ENCODE measurements around the gene ING5.
A peak's percentile ranks its signal among the peaks of the same experiment; 100 is the strongest.

The ING5 gene

DNA sequence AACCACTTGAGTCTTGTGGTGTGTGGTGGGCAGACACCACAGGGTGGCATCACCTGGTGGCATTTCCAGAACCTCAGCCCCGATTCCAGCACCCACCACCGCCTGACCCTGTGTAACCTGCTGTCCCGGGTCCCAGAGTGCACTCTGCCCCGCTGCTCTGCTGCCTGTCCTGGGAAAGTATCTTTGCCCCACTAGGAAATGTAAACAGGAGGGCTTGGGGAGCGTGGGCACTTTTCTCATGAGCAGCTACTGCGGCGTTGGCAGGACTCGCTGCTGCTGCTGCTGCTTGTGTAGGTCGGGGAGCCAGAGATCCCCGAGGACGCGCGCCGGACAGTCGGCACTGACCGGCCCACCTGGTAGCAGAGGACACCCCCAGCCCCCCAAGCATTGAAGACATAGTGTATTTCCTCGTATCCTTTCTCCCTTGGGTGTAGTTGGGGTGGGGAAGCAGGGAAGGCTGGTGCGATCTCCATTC lies 28.6 kb upstream of the ING5 start:
- no peak for DNase-seq

DNA sequence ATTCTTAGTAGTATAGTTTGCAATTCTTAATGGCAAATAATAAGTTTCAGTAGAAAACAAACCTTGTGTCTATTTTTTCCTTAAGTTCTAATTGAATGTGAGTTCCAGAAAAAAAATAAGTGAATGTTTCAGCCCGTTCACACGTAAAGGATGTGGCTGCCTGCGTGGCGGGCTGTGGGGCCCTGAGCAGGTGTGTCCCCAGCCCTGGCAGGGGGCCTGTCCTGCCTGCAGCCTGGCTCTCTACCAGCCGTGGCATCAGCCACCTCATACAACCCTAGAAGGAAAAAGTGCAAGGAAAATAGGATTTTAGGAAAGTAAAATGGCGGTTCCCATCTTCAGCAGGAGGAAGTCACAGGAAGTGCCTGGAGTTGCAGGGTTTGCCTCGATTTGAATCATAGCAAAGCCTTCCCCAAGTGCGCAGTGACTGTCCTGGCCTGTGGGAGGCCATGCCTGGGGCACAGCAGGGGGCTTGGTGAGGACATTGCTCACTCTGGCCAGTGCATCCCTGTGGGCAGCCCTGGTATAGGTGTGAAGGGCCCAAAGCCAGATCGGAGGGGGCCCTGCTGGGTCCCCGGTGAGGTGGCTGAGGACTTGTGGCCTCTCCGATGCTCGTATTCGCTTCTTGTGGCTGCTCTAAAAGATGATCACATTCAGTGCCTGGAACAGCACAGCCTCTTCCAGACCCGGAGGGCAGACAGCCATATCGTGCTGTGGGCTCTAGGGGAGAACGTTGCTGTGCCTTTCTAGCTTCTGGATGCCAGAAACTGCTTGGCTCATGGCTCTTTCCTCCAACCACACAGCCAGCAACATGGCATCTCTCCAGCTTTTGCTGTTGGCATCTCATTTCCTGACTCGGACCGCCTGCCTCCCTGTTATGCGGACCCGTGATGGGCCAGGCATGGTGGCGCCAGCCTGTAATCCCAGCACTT lies 27.8 kb upstream of the ING5 start:
- no peak for DNase-seq

DNA sequence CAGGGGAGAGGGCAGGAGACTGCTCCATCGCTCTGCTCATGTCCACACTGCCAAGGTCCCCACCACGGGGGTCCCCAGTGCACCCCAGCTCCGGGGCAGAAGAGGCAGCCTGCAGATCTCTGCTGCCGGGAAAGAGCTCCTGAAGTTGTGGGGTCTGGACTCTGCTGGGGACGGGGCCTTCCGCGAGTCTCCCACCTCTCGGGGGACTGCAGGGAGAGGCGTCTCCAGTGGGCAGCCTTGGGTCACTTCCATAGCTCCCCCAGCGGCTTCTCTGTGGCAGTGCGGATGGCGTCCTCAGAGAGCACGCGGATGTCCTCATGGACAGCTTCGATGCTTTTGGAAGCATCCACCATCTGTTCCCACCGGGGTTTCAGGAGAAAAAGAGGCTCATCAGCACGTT lies 26.0 kb upstream of the ING5 start:
- no peak for DNase-seq

DNA sequence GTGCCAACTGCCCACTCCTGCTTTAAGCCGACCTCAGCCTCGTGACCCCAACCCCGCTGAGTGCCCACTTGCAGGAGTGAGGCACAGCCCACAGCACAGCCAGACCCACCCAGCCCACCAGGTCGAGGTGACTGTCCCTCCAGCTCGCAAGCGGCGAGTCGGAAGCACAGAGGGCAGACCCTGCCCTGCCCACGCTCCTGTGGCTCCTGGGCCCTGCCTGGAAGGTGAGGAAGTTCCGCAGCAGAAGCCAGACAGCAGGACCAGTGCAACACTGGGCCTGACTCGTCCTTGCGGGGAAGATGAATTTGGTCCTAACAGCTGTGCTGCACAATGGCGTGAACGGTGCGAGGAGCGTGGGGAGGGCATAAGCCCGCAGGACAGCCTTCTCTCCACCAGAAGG lies 25.2 kb upstream of the ING5 start:
- no peak for DNase-seq

DNA sequence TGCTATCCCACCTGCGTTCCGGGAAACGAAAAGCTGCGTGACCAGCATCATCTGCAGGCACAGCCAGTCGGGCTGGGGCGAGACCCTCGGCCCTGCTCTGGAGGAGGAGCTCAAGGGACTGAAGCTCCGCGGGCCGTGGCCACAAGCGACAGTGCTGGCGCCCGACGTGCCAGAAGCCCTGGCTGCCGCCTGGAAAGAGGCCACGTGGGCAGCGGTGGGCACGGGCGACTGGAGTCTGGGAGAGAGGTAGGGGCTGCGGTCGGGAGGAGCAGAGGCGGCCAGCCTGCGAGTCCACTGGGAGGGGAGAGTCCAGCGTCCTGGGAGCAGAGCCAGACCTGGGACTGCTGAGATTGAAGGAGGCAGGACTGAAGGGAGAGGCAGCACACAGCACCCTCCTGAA lies 24.4 kb upstream of the ING5 start:
- no peak for DNase-seq

DNA sequence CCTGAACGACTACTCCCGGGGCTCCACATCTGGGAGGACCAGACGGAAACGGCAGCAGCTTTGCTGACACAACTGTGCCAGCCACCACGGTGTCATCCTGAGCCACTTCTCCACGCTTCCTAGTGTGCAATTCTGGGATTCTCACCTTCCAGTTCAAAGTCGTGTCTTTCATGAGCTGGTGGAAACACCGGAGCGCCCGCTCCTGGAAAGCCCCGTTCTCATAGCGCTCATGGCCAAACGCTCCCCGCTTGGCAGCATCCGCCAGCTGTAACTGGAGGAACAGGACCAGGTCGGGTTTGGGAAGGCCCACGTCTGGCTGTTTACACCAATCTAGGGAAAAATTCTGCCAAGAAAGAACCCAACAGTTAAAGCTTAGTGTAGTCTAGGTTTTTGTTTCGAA lies 23.5 kb upstream of the ING5 start:
- DNase-seq, result no peak

DNA sequence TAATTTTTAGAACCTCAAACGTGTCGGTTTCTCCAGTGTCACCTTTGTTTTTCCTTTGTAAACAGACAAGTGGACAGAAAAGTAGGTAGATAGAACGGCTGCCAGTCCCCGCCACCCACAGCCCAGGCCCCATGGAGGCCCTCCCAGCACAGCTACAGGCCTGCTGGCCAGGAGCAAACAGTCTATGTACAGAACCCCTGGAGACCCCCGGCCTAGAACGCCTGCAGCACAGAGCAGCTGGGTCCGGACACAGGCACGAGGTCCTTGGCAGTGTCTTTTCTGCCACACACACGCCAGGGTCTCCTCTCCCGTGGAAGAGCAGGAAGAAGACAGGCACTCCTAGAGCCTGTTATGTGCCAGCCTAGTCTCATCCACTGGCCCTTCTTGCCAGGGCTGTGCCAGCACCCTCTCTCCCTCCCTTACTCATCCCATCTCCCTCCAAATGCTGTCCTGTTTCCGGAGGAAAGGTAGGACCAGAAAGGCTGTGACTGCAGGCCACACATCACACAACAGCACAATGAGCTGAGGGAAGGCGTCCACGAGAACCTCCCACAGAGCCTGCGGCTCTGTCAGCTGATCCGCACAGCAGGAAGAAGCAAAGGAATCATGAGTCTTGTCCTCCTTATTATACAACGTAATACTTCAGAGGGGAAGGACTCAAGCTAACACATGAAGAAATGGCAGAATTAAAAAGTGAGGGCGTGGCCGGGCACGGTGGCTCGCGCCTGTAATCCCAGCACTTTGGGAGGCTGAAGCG lies 22.9 kb upstream of the ING5 start:
- DNase-seq, result no peak

DNA sequence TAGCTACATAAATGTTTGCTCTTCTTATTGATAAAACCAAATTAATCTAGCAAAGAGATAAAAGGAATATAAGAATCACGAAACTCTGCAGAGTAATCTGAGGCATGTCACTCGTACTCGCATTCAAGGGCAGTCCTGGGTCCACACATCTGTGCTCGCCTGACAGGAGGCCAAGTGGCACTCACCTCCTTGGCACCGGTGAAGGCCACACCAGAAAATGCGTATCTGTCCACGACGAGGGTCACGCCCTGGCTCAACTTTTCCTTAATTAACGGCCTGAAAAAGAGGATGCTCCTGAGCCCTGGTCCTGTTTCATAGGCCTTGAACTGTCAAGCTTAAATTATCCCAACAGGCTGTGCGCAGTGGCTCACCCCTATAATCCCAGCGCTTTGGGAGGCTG lies 21.8 kb upstream of the ING5 start:
- DNase-seq, result no peak

DNA sequence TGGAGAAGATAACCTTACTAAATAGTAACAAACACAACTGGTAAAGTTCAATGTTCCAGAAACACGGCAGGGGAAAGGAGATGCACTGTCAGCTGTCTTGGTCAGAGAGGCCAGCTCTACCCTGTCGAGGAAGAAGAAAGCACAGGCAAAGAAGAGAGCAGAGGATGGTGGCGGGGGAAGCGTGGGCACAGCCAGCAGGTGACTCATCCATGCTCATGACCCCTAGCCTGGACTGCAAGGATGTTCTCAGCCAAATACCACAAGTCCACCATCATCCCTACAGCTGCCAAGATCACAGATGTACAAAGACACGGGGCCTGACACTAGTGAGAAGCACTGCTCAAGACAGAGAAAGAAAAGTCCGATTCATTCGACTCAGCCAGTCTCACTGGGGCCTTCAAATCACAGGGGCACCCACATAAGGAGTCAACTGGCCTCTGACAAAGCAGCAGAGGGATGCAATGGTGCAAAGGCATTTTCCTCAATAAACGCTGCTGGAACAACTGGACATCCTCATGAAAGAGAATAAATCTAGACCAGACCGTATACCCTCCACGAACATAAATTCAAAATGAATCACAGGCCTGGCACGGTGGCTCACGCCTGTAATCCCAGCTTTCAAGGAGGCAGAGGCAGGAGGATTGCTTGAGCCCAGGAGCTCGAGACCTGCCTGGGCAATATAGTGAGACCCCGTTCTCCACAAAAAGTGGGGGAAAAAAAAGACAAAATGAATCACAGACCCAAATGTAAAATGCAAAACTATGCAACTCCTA lies 20.8 kb upstream of the ING5 start:
- DNase-seq, result no peak

DNA sequence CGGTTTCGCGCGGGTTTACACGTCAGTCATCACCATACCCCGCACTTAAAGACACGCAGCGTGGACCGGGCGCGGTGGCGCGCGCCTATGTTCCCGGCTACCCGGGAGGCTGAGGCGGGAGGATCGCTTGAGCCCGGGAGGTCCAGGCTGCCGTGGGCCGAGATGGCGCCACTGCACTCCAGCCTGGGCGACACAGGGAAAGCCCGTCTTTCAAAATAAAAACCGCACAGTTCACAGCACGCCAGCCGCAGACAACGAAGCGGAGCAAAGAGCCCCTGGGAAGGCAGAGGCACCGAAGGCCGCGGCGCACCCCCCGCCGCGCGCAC lies 15.6 kb upstream of the ING5 start:
- no peak for DNase-seq

DNA sequence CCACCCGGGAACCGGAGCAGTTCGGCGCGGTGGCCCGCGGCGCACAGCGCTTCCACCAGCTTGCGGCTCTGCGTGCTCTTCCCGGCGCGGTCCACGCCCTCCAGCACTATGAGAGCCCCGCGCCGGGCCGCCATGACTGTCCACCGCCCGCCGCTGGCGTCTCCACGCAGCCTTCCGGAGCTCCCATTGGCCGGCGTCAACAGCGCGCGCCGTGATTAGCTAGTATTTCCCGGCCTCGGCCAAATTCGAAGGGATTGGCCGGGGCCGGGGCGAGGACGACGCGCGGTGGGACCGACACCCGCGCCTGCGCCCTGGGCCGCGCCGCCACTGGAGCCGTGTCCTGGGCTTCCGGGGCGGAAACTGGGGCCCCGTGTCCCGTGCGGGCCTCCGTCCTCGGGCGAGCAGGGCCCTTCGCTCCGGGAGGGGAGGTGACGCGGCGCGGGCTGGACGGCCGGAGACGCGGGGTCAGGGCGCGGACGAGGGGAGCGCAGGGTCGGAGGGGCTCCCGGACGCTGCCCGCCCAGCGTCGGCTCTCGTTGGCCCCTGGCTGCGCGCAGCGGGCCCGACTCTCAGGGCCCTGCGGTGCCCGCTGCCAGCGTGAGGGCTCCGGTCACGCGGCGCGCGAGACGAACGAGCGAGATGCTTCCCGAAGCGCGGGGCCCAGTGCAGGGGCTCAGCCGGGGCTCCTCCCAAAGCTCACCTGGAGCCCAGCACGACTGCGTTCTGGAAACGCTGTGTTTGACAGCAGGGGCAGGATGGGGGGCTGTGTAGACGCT lies 15.0 kb upstream of the ING5 start, which contains the start of gene DTYMK:
Gene DTYMK (minus strand): TSS at position 166 of the 776 bp plus-strand sequence. CDS start 32 bp downstream, at position 134.
- peak; percentile 96 for DNase-seq

DNA sequence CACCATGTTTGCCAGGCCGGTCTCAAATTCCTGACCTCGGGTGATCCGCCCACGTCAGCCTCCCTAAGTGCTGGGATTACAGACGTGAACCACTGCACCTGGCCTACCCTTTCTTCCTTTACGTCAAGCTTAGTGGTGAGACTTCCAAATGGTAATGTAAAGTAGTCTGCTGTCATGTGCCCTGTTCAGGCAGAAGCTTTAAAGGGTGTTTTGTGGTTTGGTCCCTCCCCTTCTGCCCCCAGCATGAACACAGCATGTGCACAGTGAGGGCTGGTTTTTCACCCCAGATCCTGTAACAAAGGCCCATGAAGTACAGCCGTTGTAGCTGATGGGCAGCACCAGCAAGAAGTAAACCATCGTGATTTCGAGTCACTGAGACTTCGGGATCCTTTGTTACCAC lies 12.5 kb upstream of the ING5 start:
- DNase-seq, result no peak

DNA sequence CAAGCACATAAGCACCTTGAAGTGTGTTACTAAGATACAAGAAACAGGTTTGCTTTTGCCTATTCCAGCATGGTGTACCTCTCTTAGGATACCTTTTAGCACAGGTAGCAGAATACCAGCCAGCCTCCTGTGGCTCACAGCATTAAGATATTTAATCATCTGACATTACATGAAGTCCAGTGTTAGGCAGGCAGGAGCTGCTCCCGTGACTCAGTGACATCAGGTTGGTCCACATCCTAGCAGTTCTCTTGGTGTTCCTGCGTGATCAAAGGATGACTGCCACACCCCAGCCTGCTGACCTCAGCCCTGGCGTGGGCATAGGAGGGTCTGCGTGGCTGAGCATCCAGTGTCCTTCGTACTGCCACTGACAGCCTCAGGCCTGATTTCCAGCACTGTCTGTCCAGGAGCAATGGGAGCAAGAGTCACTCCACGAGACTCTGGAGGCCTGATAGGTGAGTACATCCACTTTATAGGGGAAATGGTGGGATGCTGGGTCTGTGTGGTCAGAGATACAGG lies 11.6 kb upstream of the ING5 start:
- no peak for DNase-seq

DNA sequence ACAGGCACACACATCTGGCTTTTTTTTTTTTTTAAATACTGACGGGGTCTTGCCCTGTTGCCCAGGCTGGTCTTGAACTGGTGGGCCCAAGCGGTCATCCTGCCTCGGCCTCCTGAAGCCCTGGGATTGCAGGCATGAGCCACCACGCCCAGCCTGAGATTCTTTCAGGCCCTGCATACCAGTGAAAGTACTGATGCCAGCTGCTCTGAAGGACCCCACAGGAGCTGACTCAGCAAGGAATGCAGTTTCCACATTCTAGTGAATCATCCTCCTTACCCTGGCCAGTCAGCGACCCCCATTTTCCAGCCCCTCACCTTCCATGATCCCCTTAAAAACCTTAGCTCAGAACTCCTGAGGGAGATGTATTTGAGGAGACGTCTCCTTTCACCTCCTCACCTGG lies 9.4 kb upstream of the ING5 start:
- no peak for DNase-seq

DNA sequence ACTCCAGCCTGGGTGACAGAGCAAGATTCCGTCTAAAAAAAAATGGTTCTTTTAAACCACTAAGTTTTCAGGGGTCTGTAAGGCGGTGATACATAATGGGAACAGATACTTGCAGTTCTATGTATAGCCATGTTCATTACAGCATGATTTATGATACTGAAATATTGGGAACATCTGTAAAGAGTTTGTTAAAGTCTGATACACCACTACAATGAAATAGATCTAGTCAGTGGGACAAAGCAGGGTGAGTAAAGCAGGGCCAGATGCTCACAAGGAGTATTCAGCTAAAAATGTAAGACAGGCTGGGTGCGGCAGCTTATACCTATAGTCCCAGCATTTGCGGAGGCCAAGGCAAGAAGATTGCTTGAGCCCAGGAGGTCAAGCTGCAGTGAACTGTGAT lies 6.2 kb upstream of the ING5 start:
- no peak for DNase-seq

DNA sequence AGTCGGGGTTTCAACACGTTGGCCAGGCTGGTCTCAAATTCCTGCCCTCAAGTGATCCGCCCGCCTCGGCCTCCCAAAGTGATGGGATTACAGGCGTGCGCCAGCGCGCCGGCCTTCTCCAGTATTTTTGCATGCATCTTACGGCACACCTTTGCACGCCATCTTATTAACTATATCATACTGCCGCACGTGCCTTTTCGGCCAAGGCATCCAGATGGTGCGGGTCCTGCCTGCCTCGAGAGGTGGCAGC lies 765 bp upstream of the ING5 start:
- peak; percentile 90 for DNase-seq

DNA sequence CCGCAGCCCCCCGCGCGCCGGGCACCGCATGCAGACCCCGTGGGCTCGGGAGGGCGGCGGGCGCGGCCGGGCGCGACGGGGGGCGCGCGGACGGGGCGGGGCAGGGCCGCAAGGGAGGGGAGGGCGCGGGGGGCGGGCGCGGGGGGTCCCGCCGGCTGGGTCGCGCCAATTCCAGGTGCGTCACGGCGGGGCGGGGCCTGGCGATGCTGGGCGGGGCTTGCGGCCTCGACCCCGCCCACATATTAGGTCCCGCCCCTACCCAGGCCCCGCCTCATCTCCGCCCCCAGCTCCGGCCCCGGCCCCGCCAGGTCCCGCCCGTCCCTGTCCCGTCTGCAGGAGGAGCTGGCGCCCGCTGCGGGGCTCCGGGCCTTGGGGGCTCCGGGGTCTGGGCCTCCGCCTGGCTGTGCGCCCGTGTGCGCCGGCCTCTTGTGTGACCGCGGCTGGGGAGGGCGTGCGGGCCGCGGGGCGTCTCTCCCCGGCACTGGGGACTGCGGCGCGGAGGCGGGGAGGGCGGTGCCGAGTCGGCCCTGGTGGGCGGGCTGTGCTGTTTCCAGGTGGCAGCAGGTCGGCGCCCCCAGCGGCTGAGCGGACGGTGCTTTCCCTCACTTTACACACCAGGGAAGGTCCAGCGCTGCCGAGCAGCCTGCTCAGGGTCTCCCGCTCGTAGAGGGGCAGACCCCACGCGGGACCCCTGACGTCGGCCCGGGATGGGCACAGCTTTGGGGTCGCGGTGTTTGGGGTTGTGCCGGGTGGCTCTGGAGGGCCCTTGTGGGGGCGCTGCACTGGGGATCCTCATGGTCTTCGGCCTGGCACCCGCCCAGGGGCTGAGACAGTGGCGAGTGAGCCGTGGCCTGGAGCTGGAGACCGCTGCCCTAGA lies 554 bp downstream of the ING5 start:
- DNase-seq, result peak; percentile 80

DNA sequence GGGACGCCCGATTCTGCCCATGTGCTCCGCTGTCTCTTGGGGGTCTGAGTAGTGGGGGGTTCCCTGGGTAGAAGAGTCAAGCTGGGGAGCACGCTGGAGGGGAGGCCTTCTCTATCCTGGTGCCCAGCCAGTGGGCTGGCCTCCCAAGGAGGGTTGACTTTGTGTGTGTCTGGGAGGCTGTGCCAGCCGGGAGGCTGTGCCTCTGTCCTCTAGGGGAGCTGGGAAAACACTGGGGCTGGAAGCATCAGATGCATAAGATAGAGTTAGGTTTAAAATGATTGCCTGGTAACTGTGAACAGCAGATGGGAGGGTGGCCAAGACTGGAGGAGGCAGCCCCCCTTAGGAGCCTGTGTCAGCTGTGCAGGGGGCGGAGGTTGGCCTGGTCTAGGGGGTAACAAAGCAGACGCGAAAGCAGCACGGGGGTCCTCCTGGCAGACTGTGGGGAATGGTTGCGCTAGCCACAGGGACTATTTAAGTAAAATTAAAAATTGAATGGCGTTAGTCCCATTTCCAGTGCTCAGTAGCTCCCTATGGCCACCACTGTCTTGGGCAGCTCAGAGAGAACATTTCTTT lies 1.3 kb downstream of the ING5 start:
- DNase-seq, result no peak

DNA sequence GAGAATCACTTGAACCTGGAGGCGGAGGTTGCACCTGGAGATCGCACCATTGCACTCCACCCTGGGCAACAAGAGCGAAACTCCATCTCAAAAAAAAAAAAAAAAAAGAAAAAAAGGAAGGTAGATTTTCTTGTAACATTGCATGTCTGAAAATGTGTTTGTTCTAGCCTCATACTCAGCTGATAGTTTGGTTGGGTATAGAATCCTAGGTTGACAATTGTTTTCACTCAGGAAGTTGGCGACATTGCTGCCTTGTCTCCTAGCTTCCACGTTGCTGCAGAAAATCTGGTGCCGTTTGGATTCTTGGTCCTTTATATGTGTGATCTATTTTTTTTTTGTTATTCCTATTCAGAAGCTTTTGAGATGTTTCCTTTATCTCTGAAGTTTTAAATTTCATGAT lies 4.7 kb downstream of the ING5 start:
- no peak for DNase-seq

DNA sequence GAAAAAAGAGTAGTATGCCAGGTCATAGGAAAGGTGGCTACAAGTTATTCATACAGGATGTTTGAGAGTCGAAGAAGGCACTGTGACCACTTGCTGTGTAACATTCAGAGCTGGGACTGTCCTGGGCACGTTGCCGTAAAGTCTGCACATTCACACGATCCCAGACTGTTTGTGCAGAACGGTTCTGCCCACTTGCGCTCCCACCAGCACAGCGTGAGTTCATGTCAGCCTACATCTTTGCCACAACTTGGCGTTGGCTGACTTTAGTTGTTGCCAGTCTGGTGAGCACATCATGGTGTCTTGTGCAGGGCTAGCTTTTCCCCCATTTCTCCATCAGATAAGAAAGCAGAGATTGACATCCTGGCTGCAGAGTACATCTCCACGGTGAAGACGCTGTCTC lies 7.0 kb downstream of the ING5 start:
- no peak for DNase-seq

DNA sequence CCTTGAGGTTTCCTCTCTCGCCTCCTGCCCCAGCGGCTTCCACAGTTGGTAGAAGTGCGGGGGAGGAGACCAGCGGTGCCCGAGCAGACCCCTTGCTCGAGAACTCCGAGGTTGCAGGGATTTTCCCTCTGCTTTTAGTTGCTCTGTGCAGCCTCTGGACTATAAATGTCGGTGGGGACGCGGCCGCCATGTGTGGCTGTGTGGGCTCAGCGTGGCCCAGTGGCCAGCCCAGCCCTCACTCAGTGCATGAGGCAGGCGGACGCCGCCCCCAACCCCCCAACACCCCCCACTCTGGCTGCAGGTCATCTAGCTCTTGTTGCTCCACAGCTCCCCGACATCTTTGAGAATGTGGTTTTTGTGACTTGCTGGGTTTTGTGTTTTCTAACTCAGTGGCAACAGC lies 17.3 kb downstream of the ING5 start:
- no peak for DNase-seq

All from NCI-H526 treated with DMSO at 0.1 percent for 48 hours (cell line).